ENCODE results near the gene AMZ1. TPM values are rescaled to one million over a fixed set of nuclear protein-coding genes. Genes with fewer than 3 reads are reported as not detected.

Gene AMZ1
- 4.4 TPM for total RNA-seq

DNA sequence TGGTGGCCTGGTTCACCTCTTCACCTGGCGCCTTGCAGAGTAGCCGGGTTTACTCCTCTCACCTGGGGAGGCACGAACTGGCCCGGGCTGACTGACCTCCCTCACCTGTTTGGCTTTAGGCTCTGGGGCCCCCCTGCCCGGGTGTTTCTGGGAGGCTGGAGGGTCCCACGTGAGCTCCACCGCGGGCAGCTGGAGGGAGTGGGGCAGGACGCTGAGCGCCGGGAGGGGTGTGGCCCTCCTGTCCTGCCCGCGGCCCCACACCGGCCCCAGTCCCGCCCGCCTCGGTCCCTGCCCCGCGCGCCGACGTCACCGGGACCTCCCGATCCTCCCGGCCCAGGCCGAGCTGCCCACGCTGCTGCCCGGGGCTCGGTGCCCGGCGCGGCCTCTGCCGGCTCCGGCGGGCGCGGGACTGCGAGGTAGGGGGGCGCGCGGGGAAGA is at the start of gene AMZ1:
Gene AMZ1, plus strand, starts transcription at position 322 of the 438 bp plus-strand sequence. CDS start 12,250 bp downstream, outside the sequence.

Other genes with a start within 250 kb of the AMZ1 start
- gene GRIFIN, start 211.8 kb upstream of the AMZ1 start, total RNA-seq = not detected
- gene LFNG, start 168.4 kb upstream of the AMZ1 start, total RNA-seq = 32.1 TPM
- gene BRAT1, start 132.7 kb upstream of the AMZ1 start, total RNA-seq = 19.1 TPM
- gene IQCE, start 129.2 kb upstream of the AMZ1 start, total RNA-seq = 21.2 TPM
- 44.8 TPM for gene TTYH3, start 56.2 kb upstream of the AMZ1 start, total RNA-seq
- 33.7 TPM for gene GNA12, start 156.1 kb downstream of the AMZ1 start, total RNA-seq